Thyroid gland (tissue), 4 donors: ENCODE data around the gene ADGRG6. TPM values are rescaled to one million over a fixed set of nuclear protein-coding genes. Genes with fewer than 3 reads are reported as not detected.
"Not testable (repeated sequence)": the region's sequence is repeated elsewhere in the genome, so short reads cannot be mapped to it uniquely, and the experiment has no call there.

Experiments
- DNase-seq, 2 donors: peaks; one replicate each; pipeline ENCODE4 v3.0.0-alpha.2; 2019
- H3K27ac ChIP-seq, 3 donors: fragments of 200-600 bp; sonication (generic); 1 replicate in 2 of 3; 2 replicates in 1 of 3; pipeline ENCODE4 v1.5.1; 2016 to 2019; ENCODE audit warnings: mild to moderate bottlenecking in 1 of 3, moderate library complexity in 1 of 3
- H3K27me3 ChIP-seq: fragments of 200-600 bp; sonication (generic); one replicate; pipeline ENCODE4 v1.5.1; 2019
- H3K36me3 ChIP-seq, 2 donors: fragments of 200-600 bp; sonication (generic); one replicate each; pipeline ENCODE4 v1.5.1; 2016 to 2019
- H3K4me1 ChIP-seq, 2 donors: fragments of 200-600 bp; sonication (generic); one replicate each; pipeline ENCODE4 v1.5.1; 2017 to 2019
- H3K4me3 ChIP-seq, 3 donors: fragments of 200-600 bp; sonication (generic); replicated peaks in 1 of 3; 1 replicate in 2 of 3; 2 replicates in 1 of 3; pipeline ENCODE4 v1.5.1; 2016; ENCODE audit warnings: mild to moderate bottlenecking in 1 of 3
- H3K9me3 ChIP-seq: fragments of 200-600 bp; sonication (generic); one replicate; pipeline ENCODE4 v1.5.1; 2017
- CTCF ChIP-seq, 6 experiments: fragments of 200-600 bp in 3 of 6; fragments of 450-650 bp in 3 of 6; sonication (generic) in 3 of 6; IDR thresholded peaks; one replicate each; pipeline ENCODE4 v1.5.1; 2016 to 2019; ENCODE audit warnings: antibody characterized with exemption in 6 of 6, mild to moderate bottlenecking in 2 of 6, inconsistent platforms in 1 of 6, moderate library complexity in 1 of 6
- POLR2A ChIP-seq, 2 donors: fragments of 450-650 bp; IDR thresholded peaks; one replicate each; pipeline ENCODE4 v1.6.1; 2017; ENCODE audit warnings: antibody characterized with exemption in 2 of 2, mild to moderate bottlenecking in 2 of 2, moderate library complexity in 1 of 2
- WGBS, 2 donors: methylation state at CpG; one replicate each; pipeline ENCODE4 v1.1.5; 2017; 5-methylcytosine and 5-hydroxymethylcytosine counted together
- intact Hi-C: fragments of 100-400 bp; cut with DNase I; formaldehyde crosslinking; loops from one replicate; pipeline ENCODE4 v1.15.1; 2023
- total RNA-seq, 4 donors: library from RNA; depleted of rRNA; stranded (reverse); fragments of >200 nt; gene quantifications; one replicate each; pipeline ENCODE4 v1.2.3, GENCODE V29; 2016

The ADGRG6 gene
- total RNA-seq, 4 donors from 2014 or later: 2.9 to 10.5 (median 7.1) TPM

GRCh38 chr6:142452993-142453392 lies 151.2 kb downstream of the ADGRG6 start:
- intact Hi-C loops: no loop called here
- Histone ChIP-seq H3K9me3 (no peaks in the 10 kb centered on the region), H3K4me1 (no peaks in the 10 kb centered on the region), H3K27ac (no peak overlapping the region), H3K27me3 (no peaks in the 10 kb centered on the region), H3K36me3 (no peaks in the 10 kb centered on the region), H3K4me3 (no peak overlapping the region)
- DNase-seq: no peak
- no peak for TF ChIP-seq CTCF (IDR thresholded peaks at IDR 0.05)
- no peak for TF ChIP-seq POLR2A (IDR thresholded peaks at IDR 0.05)
- 69 to 83% methylated on average over 2 of the region's 2 CpGs for WGBS, 2 donors

GRCh38 chr6:142454196-142454595 lies 152.4 kb downstream of the ADGRG6 start:
- H3K27ac ChIP-seq, intact Hi-C loops, DNase-seq, H3K4me1 ChIP-seq, H3K27me3 ChIP-seq, H3K9me3 ChIP-seq, H3K4me3 ChIP-seq, H3K36me3 ChIP-seq: not testable (repeated sequence)
- 81 to 82% methylated on average over 1 of the region's 1 CpG for WGBS, 2 donors

- 71 to 82% methylated on average over 2 of the region's 2 CpGs for WGBS, 2 donors
- H3K9me3 ChIP-seq, H3K36me3 ChIP-seq, H3K27ac ChIP-seq, H3K4me1 ChIP-seq, intact Hi-C loops, H3K4me3 ChIP-seq, H3K27me3 ChIP-seq, DNase-seq: not testable (repeated sequence)
Observed at GRCh38 chr6:142454848-142455247, 153.0 kb downstream of the ADGRG6 start.

GRCh38 chr6:142455957-142456589 lies 154.3 kb downstream of the ADGRG6 start:
- TF ChIP-seq POLR2A (IDR thresholded peaks at IDR 0.05) (no peak), CTCF (IDR thresholded peaks at IDR 0.05) (no peak)
- Histone ChIP-seq H3K4me1 (no peaks in the 10 kb centered on the region), H3K27me3 (no peaks in the 10 kb centered on the region), H3K27ac (no peak overlapping the region), H3K36me3 (no peaks in the 10 kb centered on the region), H3K4me3 (no peak overlapping the region), H3K9me3 (no peaks in the 10 kb centered on the region)
- intact Hi-C loops: no loop called here
- 70 to 71% methylated on average over 8 of the region's 8 CpGs for WGBS, 2 donors
- no peak for DNase-seq

GRCh38 chr6:142457638-142458406 lies 156.0 kb downstream of the ADGRG6 start:
- no peaks in the 10 kb centered on the region for H3K36me3 ChIP-seq
- 96 to 100% methylated on average over 1 of the region's 1 CpG for WGBS, 2 donors
- no peaks in the 10 kb centered on the region for H3K27me3 ChIP-seq
- intact Hi-C loops: no loop called here
- no peak overlapping the region for H3K4me3 ChIP-seq
- H3K9me3 ChIP-seq: no peaks in the 10 kb centered on the region
- DNase-seq: no peak
- no peak overlapping the region for H3K27ac ChIP-seq
- TF ChIP-seq CTCF (IDR thresholded peaks at IDR 0.05) (no peak), POLR2A (IDR thresholded peaks at IDR 0.05) (no peak)
- H3K4me1 ChIP-seq: no peaks in the 10 kb centered on the region

- intact Hi-C loops: no loop called here
- DNase-seq: no peak
- WGBS, 2 donors: 72 to 73% methylated on average over 2 of the region's 2 CpGs
- TF ChIP-seq CTCF (IDR thresholded peaks at IDR 0.05) (no peak), POLR2A (IDR thresholded peaks at IDR 0.05) (no peak)
- Histone ChIP-seq H3K36me3 (no peaks in the 10 kb centered on the region), H3K9me3 (no peaks in the 10 kb centered on the region), H3K4me3 (no peak overlapping the region), H3K27ac (no peak overlapping the region), H3K4me1 (no peaks in the 10 kb centered on the region), H3K27me3 (no peaks in the 10 kb centered on the region)
Observed at GRCh38 chr6:142458836-142459235, 157.0 kb downstream of the ADGRG6 start.
